Sigmoid colon (tissue), 7 donors: Measurements from ENCODE around the gene CYTH2. TPM values are rescaled to one million over a fixed set of nuclear protein-coding genes. Genes with fewer than 3 reads are reported as not detected.
"Not testable (repeated sequence)": the region's sequence is repeated elsewhere in the genome, so short reads cannot be mapped to it uniquely, and the experiment has no call there.

Source experiments
- DNase-seq: peaks from one replicate; pipeline ENCODE4 v3.0.0-alpha.2; 2019
- H3K27ac ChIP-seq, 4 donors: fragments of 200-600 bp; sonication (generic); one replicate each; pipeline ENCODE4 v1.5.1; 2016 to 2019; ENCODE audit warnings: mild to moderate bottlenecking in 1 of 4
- H3K27me3 ChIP-seq, 3 donors: fragments of 200-600 bp; sonication (generic); one replicate each; pipeline ENCODE4 v1.5.1; 2019; ENCODE audit warnings: mild to moderate bottlenecking in 1 of 3
- H3K36me3 ChIP-seq, 4 donors: fragments of 200-600 bp; sonication (generic); one replicate each; pipeline ENCODE4 v1.5.1; 2016 to 2019
- H3K4me1 ChIP-seq, 4 donors: fragments of 200-600 bp; sonication (generic); one replicate each; pipeline ENCODE4 v1.5.1; 2017 to 2019
- H3K4me3 ChIP-seq, 4 donors: fragments of 200-600 bp; sonication (generic); one replicate each; pipeline ENCODE4 v1.5.1; 2017 to 2019; ENCODE audit warnings: mild to moderate bottlenecking in 2 of 4, moderate library complexity in 1 of 4
- H3K9me3 ChIP-seq, 4 donors: fragments of 200-600 bp in 3 of 4; sonication (generic) in 3 of 4; one replicate each; pipeline versions ENCODE4 v1.5.1 to v1.6.1; 2013 to 2019
- EP300 ChIP-seq, 4 donors: sonication (generic); formaldehyde crosslinking; IDR thresholded peaks; one replicate each; pipeline ENCODE4 v1.6.1; 2017; ENCODE audit warnings: antibody characterized with exemption in 4 of 4
- POLR2A ChIP-seq, 2 donors: fragments of 450-650 bp; IDR thresholded peaks; one replicate each; pipeline ENCODE4 v1.6.1; 2016; ENCODE audit warnings: antibody characterized with exemption in 2 of 2, mild to moderate bottlenecking in 2 of 2, moderate library complexity in 2 of 2
- POLR2AphosphoS5 ChIP-seq, 4 donors: sonication (generic); formaldehyde crosslinking; IDR thresholded peaks; one replicate each; pipeline ENCODE4 v1.6.1; 2017; ENCODE audit warnings: antibody characterized with exemption in 4 of 4
- WGBS, 2 donors: extraction: QIAGEN DNeasy Blood & Tissue Kit; methylation state at CpG; one replicate each; pipeline ENCODE4 v1.1.7; 2013; 5-methylcytosine and 5-hydroxymethylcytosine counted together
- intact Hi-C: fragments of 100-400 bp; cut with DNase I; formaldehyde crosslinking; loops from one replicate; pipeline ENCODE4 v1.15.1; 2023
- polyA plus RNA-seq, 3 donors: library from polyadenylated mRNA; stranded (reverse); fragments of 200-250 nt; gene quantifications; one replicate each; pipeline ENCODE4 v1.2.3, GENCODE V29; 2013
- total RNA-seq, 4 donors: library from RNA; depleted of rRNA; stranded (reverse); fragments of >200 nt; gene quantifications; one replicate each; pipeline ENCODE4 v1.1.0, GENCODE V29; 2016
- TF ChIP-seq, protein P1 (sequence below), 4 experiments: fragments of 450-650 bp in 3 of 4; fragments of 200-600 bp in 1 of 4; IDR thresholded peaks; one replicate each; pipeline ENCODE4 v1.5.1; 2016 to 2019; ENCODE audit warnings: antibody characterized with exemption in 4 of 4, mild to moderate bottlenecking in 3 of 4, moderate library complexity in 2 of 4
- donor health status: healthy with polysubstance abuse.
- donor health status: Bipolar disorder and iron deficiency.
- donor health status: healthy.

CYTH2 gene
- total and polyA plus RNA-seq, 7 donors, result 30.0 to 71.4 (median 49.3) TPM

DNA sequence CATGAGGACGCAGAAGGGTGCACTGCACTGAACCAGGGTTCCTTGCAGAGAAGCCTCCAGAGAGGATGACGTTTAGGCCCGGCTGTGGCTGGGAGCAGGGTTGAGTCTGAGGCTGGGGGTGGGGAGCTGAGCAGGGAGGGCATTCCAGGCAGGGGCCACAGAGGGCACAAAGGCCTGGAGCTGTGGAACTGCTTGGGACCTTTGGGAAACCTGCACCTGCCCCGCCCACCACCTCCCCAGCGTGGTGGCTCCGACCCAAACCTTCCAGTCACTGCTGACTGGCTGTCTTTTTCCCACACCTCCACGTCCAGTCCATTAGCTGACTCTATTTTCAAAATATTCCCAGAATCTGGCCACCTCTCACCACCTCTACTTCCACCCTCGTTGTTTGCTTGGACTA is 47.4 kb downstream of the CYTH2 start:
- 32 to 77% methylated on average over 8 of the region's 8 CpGs for WGBS, 2 donors
- intact Hi-C loops, result no loop called here
- Histone ChIP-seq H3K9me3 (no peaks in the 10 kb centered on the region), H3K4me1 (peaks cover 0 to 10% (median 7%) of the 10 kb centered on the region in 4 donors), H3K36me3 (no peaks in the 10 kb centered on the region), H3K27me3 (peaks cover 8 to 28% (median 27%) of the 10 kb centered on the region in 3 donors), H3K27ac (no peak overlapping the region), H3K4me3 (no peak overlapping the region)
- no peak for TF ChIP-seq POLR2AphosphoS5 (IDR thresholded peaks at IDR 0.05)
- no peak for TF ChIP-seq EP300 (IDR thresholded peaks at IDR 0.05)
- TF ChIP-seq, protein P1, sequence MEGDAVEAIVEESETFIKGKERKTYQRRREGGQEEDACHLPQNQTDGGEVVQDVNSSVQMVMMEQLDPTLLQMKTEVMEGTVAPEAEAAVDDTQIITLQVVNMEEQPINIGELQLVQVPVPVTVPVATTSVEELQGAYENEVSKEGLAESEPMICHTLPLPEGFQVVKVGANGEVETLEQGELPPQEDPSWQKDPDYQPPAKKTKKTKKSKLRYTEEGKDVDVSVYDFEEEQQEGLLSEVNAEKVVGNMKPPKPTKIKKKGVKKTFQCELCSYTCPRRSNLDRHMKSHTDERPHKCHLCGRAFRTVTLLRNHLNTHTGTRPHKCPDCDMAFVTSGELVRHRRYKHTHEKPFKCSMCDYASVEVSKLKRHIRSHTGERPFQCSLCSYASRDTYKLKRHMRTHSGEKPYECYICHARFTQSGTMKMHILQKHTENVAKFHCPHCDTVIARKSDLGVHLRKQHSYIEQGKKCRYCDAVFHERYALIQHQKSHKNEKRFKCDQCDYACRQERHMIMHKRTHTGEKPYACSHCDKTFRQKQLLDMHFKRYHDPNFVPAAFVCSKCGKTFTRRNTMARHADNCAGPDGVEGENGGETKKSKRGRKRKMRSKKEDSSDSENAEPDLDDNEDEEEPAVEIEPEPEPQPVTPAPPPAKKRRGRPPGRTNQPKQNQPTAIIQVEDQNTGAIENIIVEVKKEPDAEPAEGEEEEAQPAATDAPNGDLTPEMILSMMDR (IDR thresholded peaks at IDR 0.05), result no peak
- no peak for TF ChIP-seq POLR2A (IDR thresholded peaks at IDR 0.05)
- no peak for DNase-seq

DNA sequence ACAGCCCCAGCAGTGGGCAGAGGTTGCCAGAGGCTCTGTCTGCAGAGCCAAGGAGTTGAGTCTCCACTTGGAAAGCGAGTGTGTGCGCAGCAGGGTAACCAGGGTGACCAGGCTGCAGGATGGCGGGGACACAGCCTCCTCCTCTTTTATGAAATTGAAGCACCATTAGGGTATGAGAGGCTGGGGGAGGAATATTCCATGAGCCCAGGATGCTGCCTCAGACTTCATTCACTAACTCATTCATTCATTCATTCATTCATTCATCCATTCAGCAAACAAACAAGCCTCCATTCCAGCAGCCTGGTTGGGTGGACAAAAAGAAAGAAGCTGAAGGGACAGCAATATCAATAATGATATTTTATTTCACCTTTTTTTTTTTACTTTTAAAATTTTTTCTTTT is 49.0 kb downstream of the CYTH2 start:
- H3K27ac ChIP-seq, result no peak overlapping the region
- no peak overlapping the region for H3K4me3 ChIP-seq
- peaks cover 0 to 9% (median 6%) of the 10 kb centered on the region in 4 donors for H3K4me1 ChIP-seq
- intact Hi-C loops, result no loop called here
- no peaks in the 10 kb centered on the region for H3K9me3 ChIP-seq
- WGBS, 2 donors, result 45 to 73% methylated on average over 3 of the region's 3 CpGs
- H3K36me3 ChIP-seq, result no peaks in the 10 kb centered on the region
- H3K27me3 ChIP-seq, result peaks cover 0 to 11% (median 11%) of the 10 kb centered on the region in 3 donors
- DNase-seq, result no peak
- TF ChIP-seq EP300 (IDR thresholded peaks at IDR 0.05) (no peak), POLR2A (IDR thresholded peaks at IDR 0.05) (no peak), POLR2AphosphoS5 (IDR thresholded peaks at IDR 0.05) (no peak)
- TF ChIP-seq, protein P1 (IDR thresholded peaks at IDR 0.05), result no peak

DNA sequence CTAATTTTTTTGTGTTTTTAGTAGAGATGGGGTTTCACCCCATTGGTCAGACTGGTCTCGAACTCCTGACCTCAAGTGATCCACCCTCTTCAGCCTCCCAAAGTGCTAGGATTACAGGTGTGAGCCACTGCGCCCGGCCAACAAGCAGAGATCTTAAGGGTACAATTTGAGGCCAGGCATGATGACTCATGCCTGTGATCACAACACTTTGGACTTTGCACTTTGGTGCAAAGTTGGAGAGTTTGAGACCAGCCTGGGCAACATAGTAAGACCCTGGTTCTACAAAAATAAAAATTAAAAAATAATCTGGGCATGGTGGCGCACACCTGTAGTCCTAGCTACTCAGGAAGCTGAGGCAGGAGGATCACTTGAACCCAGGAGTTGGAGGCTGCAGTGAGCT is 50.3 kb downstream of the CYTH2 start:
- H3K36me3 ChIP-seq, DNase-seq, intact Hi-C loops, H3K4me1 ChIP-seq, H3K27me3 ChIP-seq, H3K27ac ChIP-seq, H3K4me3 ChIP-seq, H3K9me3 ChIP-seq: not testable (repeated sequence)
- WGBS, 2 donors, result 45 to 84% methylated on average over 4 of the region's 4 CpGs

DNA sequence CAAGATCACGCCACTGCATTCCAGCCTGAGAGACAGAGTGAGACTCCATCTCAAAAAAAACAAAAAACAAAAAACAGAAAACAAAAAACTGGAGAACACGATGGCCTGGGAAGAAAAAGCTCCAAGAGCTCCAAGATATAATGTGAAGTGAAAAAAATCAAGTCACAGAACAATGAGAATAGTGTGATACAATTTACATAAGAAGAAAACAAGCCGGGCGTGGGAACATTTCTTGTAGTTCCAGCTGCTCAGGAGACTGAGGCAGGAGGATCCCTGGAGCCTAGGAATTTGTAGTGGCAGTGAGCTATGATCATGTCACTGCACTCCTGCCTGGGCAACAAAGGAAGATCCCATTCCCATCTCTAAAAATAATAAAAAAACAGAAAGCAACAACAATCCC is 51.0 kb downstream of the CYTH2 start:
- Histone ChIP-seq H3K27me3 (no peaks in the 10 kb centered on the region), H3K9me3 (peaks cover 0 to 7% (median 0%) of the 10 kb centered on the region in 4 donors), H3K4me1 (no peaks in the 10 kb centered on the region), H3K27ac (no peak overlapping the region), H3K36me3 (no peaks in the 10 kb centered on the region), H3K4me3 (no peak overlapping the region)
- DNase-seq, result no peak
- WGBS, 2 donors, result 30 to 76% methylated on average over 4 of the region's 4 CpGs
- intact Hi-C loops, result no loop called here
- no peak for TF ChIP-seq POLR2A (IDR thresholded peaks at IDR 0.05)
- TF ChIP-seq EP300 (IDR thresholded peaks at IDR 0.05), result no peak
- TF ChIP-seq, protein P1 (IDR thresholded peaks at IDR 0.05), result no peak
- TF ChIP-seq POLR2AphosphoS5 (IDR thresholded peaks at IDR 0.05), result no peak

DNA sequence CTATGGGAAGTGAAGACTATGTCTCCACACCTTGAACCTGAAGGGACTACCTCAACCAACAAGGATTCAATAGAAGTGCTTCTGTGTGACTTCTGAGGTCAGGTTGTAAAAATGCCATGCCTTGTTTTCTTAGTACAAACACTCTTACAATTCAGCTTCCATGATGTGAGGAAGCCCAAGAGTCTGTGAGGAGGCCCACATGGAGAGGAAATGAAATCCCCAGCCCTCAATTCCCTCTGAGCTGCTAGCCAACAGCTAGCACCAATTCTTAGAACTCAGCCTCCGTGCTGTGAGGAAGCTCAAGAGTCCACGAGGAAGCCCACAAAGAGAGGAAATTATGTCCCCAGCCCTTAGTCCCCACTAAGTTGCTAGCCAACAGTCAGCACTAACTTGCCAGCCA is 55.1 kb downstream of the CYTH2 start:
- 89 to 97% methylated on average over 2 of the region's 2 CpGs for WGBS, 2 donors
- Histone ChIP-seq H3K27me3 (no peaks in the 10 kb centered on the region), H3K4me3 (no peak overlapping the region), H3K4me1 (no peaks in the 10 kb centered on the region), H3K27ac (no peak overlapping the region), H3K36me3 (no peaks in the 10 kb centered on the region), H3K9me3 (peaks cover 3 to 20% (median 14%) of the 10 kb centered on the region in 4 donors)
- TF ChIP-seq POLR2AphosphoS5 (IDR thresholded peaks at IDR 0.05) (no peak), POLR2A (IDR thresholded peaks at IDR 0.05) (no peak)
- TF ChIP-seq, protein P1 (IDR thresholded peaks at IDR 0.05), result no peak
- no peak for DNase-seq
- intact Hi-C loops, result no loop called here
